ENCODE results near the gene PDCD6IP. TPM values are rescaled to one million over a fixed set of nuclear protein-coding genes. Genes with fewer than 3 reads are reported as not detected.
"Not testable (repeated sequence)": the region's sequence is repeated elsewhere in the genome, so short reads cannot be mapped to it uniquely, and the experiment has no call there.

Gene PDCD6IP
- total RNA-seq, 1 donor from 2014 or later = 217 TPM

GRCh38 chr3:33833408-33834095 lies 35.1 kb downstream of the PDCD6IP start:
- H3K4me1 Mint-ChIP-seq (ENCODE audit: unreplicated experiment) = peaks cover 6% of the 10 kb centered on the region
- H3K4me3 Mint-ChIP-seq (ENCODE audit: unreplicated experiment) = no peak overlapping the region
- H3K36me3 Mint-ChIP-seq (ENCODE audit: unreplicated experiment) = peaks cover 41% of the 10 kb centered on the region
- no peaks in the 10 kb centered on the region for H3K9me3 Mint-ChIP-seq (ENCODE audit: unreplicated experiment)
- peak overlapping the region; percentile 28 for H3K27ac Mint-ChIP-seq (ENCODE audit: unreplicated experiment)
- no peaks in the 10 kb centered on the region for H3K27me3 Mint-ChIP-seq (ENCODE audit: unreplicated experiment)
- TF ChIP-seq CTCF (IDR thresholded peaks at IDR 0.05) = no peak
- DNase-seq (ENCODE audit: extremely low spot score, unreplicated experiment) = no peak

- H3K27me3 Mint-ChIP-seq (ENCODE audit: unreplicated experiment) = no peaks in the 10 kb centered on the region
- H3K27ac Mint-ChIP-seq (ENCODE audit: unreplicated experiment) = no peak overlapping the region
- H3K9me3 Mint-ChIP-seq (ENCODE audit: unreplicated experiment) = no peaks in the 10 kb centered on the region
- peaks cover 6% of the 10 kb centered on the region for H3K4me1 Mint-ChIP-seq (ENCODE audit: unreplicated experiment)
- no peak overlapping the region for H3K4me3 Mint-ChIP-seq (ENCODE audit: unreplicated experiment)
- no peak for TF ChIP-seq CTCF (IDR thresholded peaks at IDR 0.05)
- peaks cover 38% of the 10 kb centered on the region for H3K36me3 Mint-ChIP-seq (ENCODE audit: unreplicated experiment)
- no peak for DNase-seq (ENCODE audit: extremely low spot score, unreplicated experiment)
Measured at GRCh38 chr3:33834096-33834453, 35.6 kb downstream of the PDCD6IP start.

- not testable (repeated sequence) for H3K9me3 Mint-ChIP-seq (ENCODE audit: unreplicated experiment); H3K27ac Mint-ChIP-seq (ENCODE audit: unreplicated experiment); DNase-seq (ENCODE audit: extremely low spot score, unreplicated experiment); H3K4me3 Mint-ChIP-seq (ENCODE audit: unreplicated experiment); H3K27me3 Mint-ChIP-seq (ENCODE audit: unreplicated experiment); H3K4me1 Mint-ChIP-seq (ENCODE audit: unreplicated experiment)
- H3K36me3 Mint-ChIP-seq (ENCODE audit: unreplicated experiment) = peaks cover 28% of the 10 kb centered on the region
Measured at GRCh38 chr3:33837182-33837581, 38.8 kb downstream of the PDCD6IP start.

- Mint-ChIP-seq H3K4me3 (ENCODE audit: unreplicated experiment) (no peak overlapping the region), H3K4me1 (ENCODE audit: unreplicated experiment) (peaks cover 2% of the 10 kb centered on the region), H3K27ac (ENCODE audit: unreplicated experiment) (no peak overlapping the region), H3K36me3 (ENCODE audit: unreplicated experiment) (peaks cover 28% of the 10 kb centered on the region), H3K9me3 (ENCODE audit: unreplicated experiment) (no peaks in the 10 kb centered on the region), H3K27me3 (ENCODE audit: unreplicated experiment) (no peaks in the 10 kb centered on the region)
- DNase-seq (ENCODE audit: extremely low spot score, unreplicated experiment) = no peak
- no peak for TF ChIP-seq CTCF (IDR thresholded peaks at IDR 0.05)
Measured at GRCh38 chr3:33839283-33839682, 40.9 kb downstream of the PDCD6IP start.

GRCh38 chr3:33840179-33840578 lies 41.7 kb downstream of the PDCD6IP start:
- no peak for DNase-seq (ENCODE audit: extremely low spot score, unreplicated experiment)
- Mint-ChIP-seq H3K36me3 (ENCODE audit: unreplicated experiment) (peaks cover 30% of the 10 kb centered on the region), H3K27ac (ENCODE audit: unreplicated experiment) (no peak overlapping the region), H3K27me3 (ENCODE audit: unreplicated experiment) (no peaks in the 10 kb centered on the region), H3K4me1 (ENCODE audit: unreplicated experiment) (no peaks in the 10 kb centered on the region), H3K9me3 (ENCODE audit: unreplicated experiment) (no peaks in the 10 kb centered on the region), H3K4me3 (ENCODE audit: unreplicated experiment) (no peak overlapping the region)
- no peak for TF ChIP-seq CTCF (IDR thresholded peaks at IDR 0.05)
